ENCODE measurements around the gene POU3F1. TPM values are rescaled to one million over a fixed set of nuclear protein-coding genes. Genes with fewer than 3 reads are reported as not detected.
A peak's percentile ranks its signal among the peaks of the same experiment; 100 is the strongest.

The POU3F1 gene
- total RNA-seq, 1 donor, result under 0.01 TPM

- Histone ChIP-seq H3K79me2 (ENCODE audit: insufficient read depth, low read length) (no peaks in the 10 kb centered on the region), H4K20me1 (ENCODE audit: insufficient read depth, low read length) (peaks cover 6% of the 10 kb centered on the region), H3K27me3 (ENCODE audit: insufficient read depth, low read length) (no peaks in the 10 kb centered on the region), H3K4me1 (ENCODE audit: insufficient read depth, low read length) (peaks cover 29% of the 10 kb centered on the region), H3K36me3 (ENCODE audit: insufficient read depth, low read length) (peaks cover 4% of the 10 kb centered on the region), H3K27ac (ENCODE audit: low read depth, low read length) (no peak overlapping the region), H3K9me3 (ENCODE audit: low read depth, low read length) (no peaks in the 10 kb centered on the region), H3K4me2 (ENCODE audit: insufficient read depth, low read length) (peak overlapping the region; percentile 78), H3K4me3 (ENCODE audit: insufficient read depth, low read length) (no peak overlapping the region), H2AFZ (ENCODE audit: low read length) (no peak overlapping the region)
- TF ChIP-seq CTCF (IDR thresholded peaks at IDR 0.05; ENCODE audit: extremely low read depth, low read depth, low read length), result no peak
- peak; percentile 79 for DNase-seq (ENCODE audit: insufficient read length, low spot score, missing footprints)
Observed at GRCh38 chr1:38030596-38031512, 15.7 kb downstream of the POU3F1 start.

- Histone ChIP-seq H3K79me2 (ENCODE audit: insufficient read depth, low read length) (no peaks in the 10 kb centered on the region), H3K27ac (ENCODE audit: low read depth, low read length) (peak overlapping the region; percentile 12), H2AFZ (ENCODE audit: low read length) (peak overlapping the region; percentile 41), H3K9me3 (ENCODE audit: low read depth, low read length) (no peaks in the 10 kb centered on the region), H3K4me1 (ENCODE audit: insufficient read depth, low read length) (peaks cover 29% of the 10 kb centered on the region), H4K20me1 (ENCODE audit: insufficient read depth, low read length) (peaks cover 6% of the 10 kb centered on the region), H3K36me3 (ENCODE audit: insufficient read depth, low read length) (peaks cover 14% of the 10 kb centered on the region), H3K4me2 (ENCODE audit: insufficient read depth, low read length) (peak overlapping the region; percentile 78), H3K27me3 (ENCODE audit: insufficient read depth, low read length) (no peaks in the 10 kb centered on the region), H3K4me3 (ENCODE audit: insufficient read depth, low read length) (peak overlapping the region; percentile 54)
- no peak for TF ChIP-seq CTCF (IDR thresholded peaks at IDR 0.05; ENCODE audit: extremely low read depth, low read depth, low read length)
- peak; percentile 95 for DNase-seq (ENCODE audit: insufficient read length, low spot score, missing footprints)
Observed at GRCh38 chr1:38029685-38030511, 16.7 kb downstream of the POU3F1 start.

- Histone ChIP-seq H2AFZ (ENCODE audit: low read length) (peak overlapping the region; percentile 41), H3K36me3 (ENCODE audit: insufficient read depth, low read length) (peaks cover 18% of the 10 kb centered on the region), H3K4me1 (ENCODE audit: insufficient read depth, low read length) (peaks cover 29% of the 10 kb centered on the region), H3K27ac (ENCODE audit: low read depth, low read length) (peak overlapping the region; percentile 12), H3K9me3 (ENCODE audit: low read depth, low read length) (no peaks in the 10 kb centered on the region), H3K27me3 (ENCODE audit: insufficient read depth, low read length) (no peaks in the 10 kb centered on the region), H3K79me2 (ENCODE audit: insufficient read depth, low read length) (no peaks in the 10 kb centered on the region), H3K4me3 (ENCODE audit: insufficient read depth, low read length) (peak overlapping the region; percentile 42), H3K4me2 (ENCODE audit: insufficient read depth, low read length) (peak overlapping the region; percentile 78), H4K20me1 (ENCODE audit: insufficient read depth, low read length) (peaks cover 6% of the 10 kb centered on the region)
- TF ChIP-seq CTCF (IDR thresholded peaks at IDR 0.05; ENCODE audit: extremely low read depth, low read depth, low read length), result no peak
- DNase-seq (ENCODE audit: insufficient read length, low spot score, missing footprints), result peak; percentile 72
Observed at GRCh38 chr1:38029081-38029681, 17.4 kb downstream of the POU3F1 start.

Measured in osteoblast (primary cell).